Raji (cell line): ENCODE data around the gene TSHZ2.

ENCODE experiments used
- POLR2A ChIP-seq: IDR thresholded peaks from 2 replicates; pipeline ENCODE4 v1.6.1; 2011; ENCODE audit warnings: low read depth, low read length, control low read depth; ENCODE audit not compliant: insufficient read depth

Gene TSHZ2

DNA sequence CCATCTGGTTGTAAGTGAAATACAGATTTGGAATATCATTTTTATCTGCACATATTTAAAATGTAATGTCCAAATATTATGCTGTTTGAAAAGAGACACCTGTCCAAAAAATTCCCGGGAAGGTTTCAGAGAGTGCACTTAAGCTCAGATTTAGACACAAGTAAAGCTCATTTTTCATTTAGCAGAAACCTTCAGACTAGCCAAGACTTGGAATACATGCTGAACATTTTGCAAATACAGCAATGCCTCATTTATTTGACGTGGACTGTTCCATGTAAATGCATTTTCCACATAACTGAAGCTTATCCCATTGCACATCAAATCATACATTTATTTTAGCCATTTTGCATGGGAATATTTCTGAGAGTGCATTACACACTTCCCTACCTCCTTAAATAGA lies 340.8 kb downstream of the TSHZ2 start:
- TF ChIP-seq POLR2A, result no peak

GRCh38 chr20:53316206-53316937 lies 344.2 kb downstream of the TSHZ2 start:
- TF ChIP-seq POLR2A, result no peak

DNA sequence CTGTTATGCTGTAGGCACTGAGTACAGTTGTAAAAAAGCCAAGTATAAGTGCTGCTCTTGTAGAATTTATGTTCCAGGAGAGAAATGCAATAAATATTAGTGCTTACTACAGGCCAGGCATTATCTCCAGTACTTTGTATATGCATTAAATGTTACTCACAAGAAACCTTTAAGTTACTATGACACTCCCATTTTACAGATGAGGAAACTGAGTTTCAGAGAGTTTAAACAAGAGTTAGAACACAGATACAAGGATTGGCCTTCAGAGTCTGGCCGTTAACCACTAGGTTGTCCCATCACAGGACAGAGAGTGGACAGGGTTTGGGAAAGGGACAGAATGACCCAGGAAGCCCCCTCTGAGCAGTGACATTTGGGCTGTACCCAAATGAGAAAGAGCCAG lies 347.0 kb downstream of the TSHZ2 start:
- TF ChIP-seq POLR2A, result no peak

- no peak for TF ChIP-seq POLR2A
Observed at GRCh38 chr20:53319716-53320115, 347.6 kb downstream of the TSHZ2 start.

DNA sequence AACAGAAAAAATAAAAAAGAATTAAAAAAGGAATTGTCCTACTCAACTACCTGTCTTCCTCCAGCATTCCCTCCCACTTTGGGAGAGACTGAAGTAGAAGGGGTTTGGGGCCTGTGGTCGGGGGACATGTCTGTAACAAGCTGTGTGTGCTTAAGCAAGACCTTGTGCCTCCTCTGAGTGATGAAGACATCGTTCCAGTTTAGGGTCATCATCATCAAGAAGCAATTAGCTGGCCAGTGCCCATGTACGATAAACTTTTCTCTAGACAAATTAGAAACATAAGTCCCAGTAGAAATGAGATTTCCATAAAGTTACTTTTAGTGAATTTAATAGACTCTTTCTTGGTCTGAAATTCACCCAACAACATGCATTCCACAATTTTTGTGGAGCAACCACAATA lies 348.5 kb downstream of the TSHZ2 start:
- TF ChIP-seq POLR2A, result no peak

- no peak for TF ChIP-seq POLR2A
Observed at GRCh38 chr20:53321596-53321995, 349.4 kb downstream of the TSHZ2 start.

- no peak for TF ChIP-seq POLR2A
Observed at GRCh38 chr20:53322651-53323050, 350.5 kb downstream of the TSHZ2 start.

GRCh38 chr20:53324816-53325215 lies 352.7 kb downstream of the TSHZ2 start:
- no peak for TF ChIP-seq POLR2A

GRCh38 chr20:53328961-53329360 lies 356.8 kb downstream of the TSHZ2 start:
- no peak for TF ChIP-seq POLR2A

DNA sequence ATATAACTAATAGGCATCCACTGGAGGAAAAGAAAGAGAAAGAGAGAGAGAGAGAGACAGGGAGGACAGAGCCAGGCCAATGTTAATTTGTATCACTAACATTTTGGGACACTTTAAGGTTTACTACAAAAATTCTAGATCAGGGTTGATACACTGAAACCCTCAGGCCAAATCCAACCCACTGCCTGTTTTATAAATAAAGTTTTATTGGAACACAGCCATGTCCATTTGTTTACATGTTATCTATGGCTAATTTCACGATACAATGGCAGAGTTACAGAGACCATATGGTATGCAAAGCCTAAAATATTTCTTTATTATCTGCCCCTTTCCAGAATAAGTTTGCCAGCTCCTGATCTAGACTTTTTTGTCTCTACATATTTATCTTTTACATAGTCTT lies 357.6 kb downstream of the TSHZ2 start:
- TF ChIP-seq POLR2A, result no peak

DNA sequence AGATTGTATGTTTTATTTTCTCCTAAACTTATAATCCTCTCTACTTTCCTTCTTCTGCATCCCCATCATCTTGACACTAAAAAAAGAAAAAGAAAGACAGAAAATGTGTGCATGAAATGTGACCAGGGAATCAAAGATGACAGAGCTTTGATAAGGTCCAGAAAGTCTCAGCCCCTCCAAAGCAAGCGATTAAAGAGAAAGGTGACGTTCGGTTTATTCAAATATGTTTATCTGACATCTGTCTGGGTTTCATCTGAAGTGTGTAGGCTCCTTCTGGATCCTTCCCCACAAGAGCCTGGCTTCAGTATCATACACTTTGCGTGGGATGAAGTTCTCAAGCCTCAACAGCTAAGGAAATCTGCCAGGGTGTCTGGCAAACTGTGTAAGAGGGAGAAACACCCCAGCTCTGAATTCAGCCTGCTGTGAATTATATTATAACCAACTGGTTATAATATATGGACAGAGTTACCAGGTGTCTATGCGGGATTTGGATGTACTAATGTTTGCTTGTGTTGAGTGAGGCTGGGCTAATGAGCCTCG lies 358.5 kb downstream of the TSHZ2 start:
- TF ChIP-seq POLR2A, result no peak

DNA sequence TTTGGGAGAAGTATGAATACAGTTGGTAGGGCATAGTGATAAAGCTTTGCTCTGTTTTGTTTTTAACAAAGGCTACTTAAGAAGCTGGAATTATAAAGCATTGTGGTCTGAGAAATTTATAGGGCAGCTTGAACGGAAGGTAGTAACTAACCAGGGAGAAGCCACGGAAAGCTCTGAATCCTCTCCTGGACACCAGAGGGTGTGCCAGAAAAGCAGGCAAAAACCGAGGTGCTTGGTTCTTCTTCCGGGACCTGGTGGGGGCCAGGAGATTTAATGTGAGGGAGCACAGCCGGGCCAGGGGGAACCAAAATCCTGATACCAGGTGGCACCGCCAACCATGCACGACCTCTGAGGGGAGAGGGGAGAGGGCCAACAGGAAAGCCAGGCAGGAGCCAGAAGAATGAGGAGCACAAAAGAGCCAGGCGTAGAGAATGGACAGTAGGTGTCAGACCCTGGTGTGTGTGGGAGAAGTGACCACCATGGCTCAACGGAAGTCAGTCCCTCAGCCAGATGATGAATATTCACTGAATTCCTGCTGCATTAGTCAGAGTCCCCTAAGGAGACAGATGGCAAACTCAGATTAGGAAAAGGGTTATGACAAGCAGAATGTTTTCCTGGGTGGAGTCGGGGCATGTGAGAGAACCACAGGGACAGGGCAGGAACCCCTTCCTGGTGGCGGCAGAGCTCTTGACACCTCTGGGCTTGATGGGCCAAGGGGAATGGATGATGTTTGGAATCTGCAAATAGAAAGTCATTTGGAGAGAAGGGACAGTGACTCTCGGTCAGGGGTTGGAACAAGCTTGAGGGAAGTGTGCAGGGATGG lies 359.2 kb downstream of the TSHZ2 start:
- no peak for TF ChIP-seq POLR2A

DNA sequence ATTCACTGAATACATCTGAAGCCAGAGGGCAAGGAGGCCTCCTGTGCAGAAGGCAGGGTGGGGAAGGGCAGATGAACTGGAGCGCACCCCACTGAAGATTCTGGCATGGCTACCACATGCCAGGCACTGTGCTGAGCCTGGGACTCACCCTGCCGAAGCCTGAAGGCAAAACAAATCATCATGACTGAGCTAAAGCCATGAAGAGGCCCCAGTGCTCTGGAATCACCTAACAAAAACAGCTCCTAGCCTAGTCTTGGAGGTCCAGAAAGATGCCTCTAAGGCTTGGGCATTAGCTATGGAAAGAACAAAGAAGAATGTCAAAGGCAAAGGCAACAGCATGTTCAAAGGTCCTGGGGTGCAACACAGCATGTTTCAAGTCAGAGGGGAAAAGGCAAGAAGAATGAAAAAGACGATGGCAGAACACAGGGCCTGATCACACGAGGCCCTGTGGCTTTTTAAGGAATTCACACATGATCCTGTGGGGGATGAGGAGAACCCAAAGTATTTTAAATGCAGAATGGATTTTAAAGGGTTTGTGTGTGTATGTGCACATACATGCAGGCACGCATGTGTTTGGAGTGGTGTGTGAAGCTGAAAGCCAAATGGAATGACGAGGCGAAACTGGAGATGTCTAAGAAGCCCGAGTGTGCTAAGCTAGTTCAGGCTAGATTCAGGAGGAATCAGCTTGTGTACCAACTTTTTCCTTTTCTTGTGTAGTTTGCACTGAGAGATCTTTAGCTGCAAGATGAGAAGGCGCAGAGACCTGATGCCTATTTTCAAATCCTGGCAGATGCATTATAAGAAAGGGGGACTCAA lies 360.1 kb downstream of the TSHZ2 start:
- TF ChIP-seq POLR2A, result no peak

GRCh38 chr20:53334861-53335260 lies 362.7 kb downstream of the TSHZ2 start:
- no peak for TF ChIP-seq POLR2A

- no peak for TF ChIP-seq POLR2A
Observed at GRCh38 chr20:53335555-53335954, 363.4 kb downstream of the TSHZ2 start.
